ENCODE data around the gene PUM1. TPM values are rescaled to one million over a fixed set of nuclear protein-coding genes. Genes with fewer than 3 reads are reported as not detected.
"Not testable (repeated sequence)": the region's sequence is repeated elsewhere in the genome, so short reads cannot be mapped to it uniquely, and the experiment has no call there.

The PUM1 gene
- polyA plus RNA-seq, 1 donor, result 71.9 TPM

GRCh38 chr1:31064111-31064717 lies 1.3 kb downstream of the PUM1 start:
- peaks cover 15% of the 10 kb centered on the region for H3K4me1 ChIP-seq (ENCODE audit: control insufficient read depth, insufficient read depth, low read length)
- 0% methylated on average over 1 of the region's 8 CpGs for WGBS (ENCODE audit: insufficient coverage, low lambda C conversion rate)
- no peaks in the 10 kb centered on the region for H3K9me3 ChIP-seq (ENCODE audit: control insufficient read depth, low read depth, low read length)
- peak overlapping the region; percentile 96 for H3K27ac ChIP-seq (ENCODE audit: low read length)
- peak overlapping the region; percentile 83 for H3K4me3 ChIP-seq (ENCODE audit: low read length)
- no peaks in the 10 kb centered on the region for H3K27me3 ChIP-seq (ENCODE audit: control insufficient read depth, insufficient read depth, low read length)
- peaks cover 2% of the 10 kb centered on the region for H3K36me3 ChIP-seq (ENCODE audit: control insufficient read depth, insufficient read depth, low read length)
- peak in 1 of 2 donors; percentile 52 for DNase-seq

DNA sequence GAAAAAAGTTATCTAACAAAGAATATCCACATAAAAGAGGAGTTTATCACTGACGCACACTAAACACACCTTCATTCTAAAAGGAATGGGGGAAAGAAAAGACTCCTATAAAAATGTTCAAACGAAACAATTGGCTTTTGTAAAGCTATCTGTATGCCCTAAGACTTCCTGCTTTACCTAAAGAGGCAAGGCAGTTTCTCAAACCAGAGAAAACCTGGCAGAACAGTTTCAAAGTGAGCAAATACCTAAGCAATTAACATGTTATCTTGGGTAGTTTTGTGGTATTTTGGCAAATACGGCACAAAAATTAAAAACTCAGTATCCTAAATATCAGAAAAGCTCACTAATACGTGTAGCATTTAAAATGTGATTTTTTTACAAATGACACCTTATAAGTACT lies 1.9 kb downstream of the PUM1 start:
- H3K4me1 ChIP-seq (ENCODE audit: control insufficient read depth, insufficient read depth, low read length), result peaks cover 15% of the 10 kb centered on the region
- H3K36me3 ChIP-seq (ENCODE audit: control insufficient read depth, insufficient read depth, low read length), result peaks cover 8% of the 10 kb centered on the region
- peak overlapping the region; percentile 83 for H3K4me3 ChIP-seq (ENCODE audit: low read length)
- H3K27ac ChIP-seq (ENCODE audit: low read length), result peak overlapping the region; percentile 96
- DNase-seq, result peak in 1 of 2 donors; percentile 33
- WGBS (ENCODE audit: insufficient coverage, low lambda C conversion rate), result 18% methylated on average over 3 of the region's 4 CpGs
- no peaks in the 10 kb centered on the region for H3K9me3 ChIP-seq (ENCODE audit: control insufficient read depth, low read depth, low read length)
- no peaks in the 10 kb centered on the region for H3K27me3 ChIP-seq (ENCODE audit: control insufficient read depth, insufficient read depth, low read length)

DNA sequence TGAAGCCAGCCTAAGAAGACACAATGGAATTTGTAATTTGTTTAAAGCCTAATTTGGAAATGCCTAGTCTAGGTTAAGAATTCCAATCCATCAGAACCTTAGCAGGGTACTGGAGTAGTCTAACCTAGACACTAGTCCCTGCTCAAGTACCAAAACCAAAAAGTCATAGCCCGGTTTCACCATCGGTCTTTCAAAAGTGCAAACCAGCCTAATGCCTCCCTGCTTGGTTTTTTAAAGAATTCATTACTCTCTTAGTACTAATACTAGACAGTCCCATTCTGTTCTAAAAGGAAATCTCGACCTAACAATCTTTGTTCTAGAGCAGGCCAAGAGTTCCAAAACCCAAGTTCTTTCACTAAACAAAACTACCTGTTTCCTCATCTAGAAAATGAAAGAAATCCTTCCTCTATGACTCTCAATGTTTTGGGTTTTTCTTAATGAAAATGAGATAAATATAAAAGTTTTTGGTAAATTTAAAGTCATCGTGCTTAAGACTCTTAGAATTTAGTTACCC lies 2.6 kb downstream of the PUM1 start:
- peak overlapping the region; percentile 96 for H3K27ac ChIP-seq (ENCODE audit: low read length)
- peaks cover 15% of the 10 kb centered on the region for H3K4me1 ChIP-seq (ENCODE audit: control insufficient read depth, insufficient read depth, low read length)
- no CpG with 5 or more reads among the region's 4 CpGs for WGBS (ENCODE audit: insufficient coverage, low lambda C conversion rate)
- H3K36me3 ChIP-seq (ENCODE audit: control insufficient read depth, insufficient read depth, low read length), result peaks cover 12% of the 10 kb centered on the region
- H3K9me3 ChIP-seq (ENCODE audit: control insufficient read depth, low read depth, low read length), result no peaks in the 10 kb centered on the region
- no peak for DNase-seq
- no peaks in the 10 kb centered on the region for H3K27me3 ChIP-seq (ENCODE audit: control insufficient read depth, insufficient read depth, low read length)
- peak overlapping the region; percentile 83 for H3K4me3 ChIP-seq (ENCODE audit: low read length)

- H3K27ac ChIP-seq (ENCODE audit: low read length), result peak overlapping the region; percentile 96
- H3K4me1 ChIP-seq (ENCODE audit: control insufficient read depth, insufficient read depth, low read length), result peaks cover 15% of the 10 kb centered on the region
- H3K27me3 ChIP-seq (ENCODE audit: control insufficient read depth, insufficient read depth, low read length); H3K9me3 ChIP-seq (ENCODE audit: control insufficient read depth, low read depth, low read length): not testable (repeated sequence)
- peak overlapping the region; percentile 83 for H3K4me3 ChIP-seq (ENCODE audit: low read length)
- DNase-seq, result peak; percentile 42 to 58
- no CpG with 5 or more reads among the region's 14 CpGs for WGBS (ENCODE audit: insufficient coverage, low lambda C conversion rate)
- H3K36me3 ChIP-seq (ENCODE audit: control insufficient read depth, insufficient read depth, low read length), result peaks cover 15% of the 10 kb centered on the region
These were observed 3.2 kb downstream of the PUM1 start for GRCh38 chr1:31062162-31062866.

DNA sequence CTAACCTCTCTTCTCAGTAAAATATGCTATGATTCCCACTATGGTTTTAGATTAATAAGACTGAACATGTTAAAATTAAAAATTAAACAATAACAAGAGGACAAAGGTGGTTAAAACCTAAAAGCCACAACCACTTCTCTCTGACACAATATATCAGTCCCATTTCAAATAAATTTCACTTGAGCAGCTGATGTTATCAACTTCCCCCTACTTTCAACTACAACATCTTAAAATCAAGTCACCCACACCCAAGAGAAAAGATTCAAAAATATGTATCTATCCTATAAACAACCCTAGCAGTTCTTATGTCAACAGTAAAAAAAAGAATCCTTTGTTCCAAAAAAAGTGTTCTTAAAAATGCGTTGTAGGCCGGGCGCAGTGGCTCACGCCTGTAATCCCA lies 7.5 kb downstream of the PUM1 start:
- Histone ChIP-seq H3K9me3 (ENCODE audit: control insufficient read depth, low read depth, low read length) (no peaks in the 10 kb centered on the region), H3K27ac (ENCODE audit: low read length) (no peak overlapping the region), H3K4me1 (ENCODE audit: control insufficient read depth, insufficient read depth, low read length) (peaks cover 13% of the 10 kb centered on the region), H3K27me3 (ENCODE audit: control insufficient read depth, insufficient read depth, low read length) (no peaks in the 10 kb centered on the region), H3K4me3 (ENCODE audit: low read length) (no peak overlapping the region), H3K36me3 (ENCODE audit: control insufficient read depth, insufficient read depth, low read length) (peaks cover 41% of the 10 kb centered on the region)
- WGBS (ENCODE audit: insufficient coverage, low lambda C conversion rate), result no CpG with 5 or more reads among the region's 4 CpGs
- no peak for DNase-seq

DNA sequence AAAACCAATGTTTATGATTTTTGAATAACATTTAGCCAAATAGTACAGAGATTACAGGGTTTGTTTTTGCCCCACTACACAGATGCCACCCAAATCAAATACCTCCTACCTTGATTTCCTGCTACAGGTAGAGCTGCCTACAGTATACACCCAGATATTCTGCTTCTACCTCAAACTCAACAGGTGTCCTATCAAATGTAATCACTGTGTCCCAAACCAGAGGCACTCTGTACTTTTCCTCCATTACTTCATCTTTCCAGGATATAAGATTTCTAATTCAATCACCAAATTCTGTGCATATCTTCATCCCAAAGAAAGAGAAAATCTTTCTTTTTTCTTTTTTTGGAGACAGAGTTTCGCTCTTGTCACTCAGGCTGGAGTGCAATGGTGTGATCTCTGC lies 9.6 kb downstream of the PUM1 start:
- Histone ChIP-seq H3K4me1 (ENCODE audit: control insufficient read depth, insufficient read depth, low read length) (no peaks in the 10 kb centered on the region), H3K27ac (ENCODE audit: low read length) (no peak overlapping the region), H3K36me3 (ENCODE audit: control insufficient read depth, insufficient read depth, low read length) (peaks cover 47% of the 10 kb centered on the region), H3K27me3 (ENCODE audit: control insufficient read depth, insufficient read depth, low read length) (no peaks in the 10 kb centered on the region), H3K4me3 (ENCODE audit: low read length) (no peak overlapping the region), H3K9me3 (ENCODE audit: control insufficient read depth, low read depth, low read length) (no peaks in the 10 kb centered on the region)
- no peak for DNase-seq
- no CpG with 5 or more reads among the region's 1 CpG for WGBS (ENCODE audit: insufficient coverage, low lambda C conversion rate)

- peaks cover 50% of the 10 kb centered on the region for H3K36me3 ChIP-seq (ENCODE audit: control insufficient read depth, insufficient read depth, low read length)
These were observed 10.0 kb downstream of the PUM1 start for GRCh38 chr1:31055501-31055900.

DNA sequence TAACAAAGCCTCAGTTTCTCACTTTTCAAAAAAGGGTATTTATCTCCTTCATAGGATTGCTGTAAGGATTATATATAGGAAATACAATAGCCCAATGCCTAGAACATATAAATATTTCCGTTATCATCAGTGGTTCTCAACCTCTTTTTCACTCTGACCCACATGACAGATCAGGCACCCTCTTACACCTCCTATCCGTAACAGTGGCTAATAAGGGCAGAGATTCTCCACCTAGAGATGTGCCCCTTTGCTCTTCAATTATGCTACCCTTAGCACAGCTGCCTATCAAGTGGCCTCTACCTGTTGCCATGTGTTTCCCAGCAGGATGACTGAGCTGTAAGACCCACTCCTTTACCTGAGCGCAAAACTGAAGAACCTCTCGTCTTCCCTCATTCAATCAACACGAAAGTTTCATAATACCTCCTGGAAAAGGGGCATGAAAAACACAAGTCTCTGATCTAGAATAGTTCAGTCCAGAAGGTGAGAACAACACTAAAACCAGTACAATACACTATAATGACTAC lies 10.5 kb downstream of the PUM1 start:
- 100% methylated on average over 1 of the region's 5 CpGs for WGBS (ENCODE audit: insufficient coverage, low lambda C conversion rate)
- no peak for DNase-seq
- peaks cover 51% of the 10 kb centered on the region for H3K36me3 ChIP-seq (ENCODE audit: control insufficient read depth, insufficient read depth, low read length)
- H3K4me3 ChIP-seq (ENCODE audit: low read length), result no peak overlapping the region
- no peak overlapping the region for H3K27ac ChIP-seq (ENCODE audit: low read length)
- H3K9me3 ChIP-seq (ENCODE audit: control insufficient read depth, low read depth, low read length), result no peaks in the 10 kb centered on the region
- no peaks in the 10 kb centered on the region for H3K27me3 ChIP-seq (ENCODE audit: control insufficient read depth, insufficient read depth, low read length)
- H3K4me1 ChIP-seq (ENCODE audit: control insufficient read depth, insufficient read depth, low read length), result no peaks in the 10 kb centered on the region

More at GRCh38 chr1:31055501-31055900, 10.0 kb downstream of the PUM1 start:
- Histone ChIP-seq H3K9me3 (ENCODE audit: control insufficient read depth, low read depth, low read length) (no peaks in the 10 kb centered on the region), H3K27me3 (ENCODE audit: control insufficient read depth, insufficient read depth, low read length) (no peaks in the 10 kb centered on the region), H3K4me1 (ENCODE audit: control insufficient read depth, insufficient read depth, low read length) (no peaks in the 10 kb centered on the region), H3K4me3 (ENCODE audit: low read length) (no peak overlapping the region), H3K27ac (ENCODE audit: low read length) (no peak overlapping the region)
- no CpG with 5 or more reads among the region's 3 CpGs for WGBS (ENCODE audit: insufficient coverage, low lambda C conversion rate)
- DNase-seq, result no peak

- WGBS (ENCODE audit: insufficient coverage, low lambda C conversion rate), result no CpG with 5 or more reads among the region's 3 CpGs
- H3K27ac ChIP-seq (ENCODE audit: low read length), result no peak overlapping the region
- H3K27me3 ChIP-seq (ENCODE audit: control insufficient read depth, insufficient read depth, low read length), result no peaks in the 10 kb centered on the region
- H3K36me3 ChIP-seq (ENCODE audit: control insufficient read depth, insufficient read depth, low read length), result peaks cover 50% of the 10 kb centered on the region
- no peak for DNase-seq
- no peak overlapping the region for H3K4me3 ChIP-seq (ENCODE audit: low read length)
- H3K9me3 ChIP-seq (ENCODE audit: control insufficient read depth, low read depth, low read length), result no peaks in the 10 kb centered on the region
- no peaks in the 10 kb centered on the region for H3K4me1 ChIP-seq (ENCODE audit: control insufficient read depth, insufficient read depth, low read length)
These were observed 11.2 kb downstream of the PUM1 start for GRCh38 chr1:31054349-31054748.

DNA sequence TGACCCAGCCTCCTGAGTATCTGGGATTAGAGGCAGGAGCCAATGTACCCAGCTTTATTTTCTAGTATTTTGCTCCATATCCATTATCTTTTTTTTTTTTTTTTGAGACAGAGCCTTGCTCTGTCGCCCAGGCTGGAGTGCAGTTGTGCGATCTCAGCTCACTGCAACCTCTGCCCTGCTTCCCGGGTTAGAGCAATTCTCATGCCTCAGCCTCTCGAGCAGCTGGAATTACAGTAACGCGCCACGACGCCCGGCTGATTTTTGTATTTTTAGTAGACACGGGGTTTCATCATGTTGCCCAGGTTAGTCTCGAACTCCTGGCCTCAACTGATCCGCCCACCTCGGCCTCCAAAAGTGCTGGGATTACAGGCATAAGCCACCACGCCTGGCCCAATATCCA lies 12.9 kb downstream of the PUM1 start:
- peak in 1 of 2 donors; percentile 57 for DNase-seq
- not testable (repeated sequence) for H3K27me3 ChIP-seq (ENCODE audit: control insufficient read depth, insufficient read depth, low read length); H3K4me3 ChIP-seq (ENCODE audit: low read length); H3K27ac ChIP-seq (ENCODE audit: low read length); H3K9me3 ChIP-seq (ENCODE audit: control insufficient read depth, low read depth, low read length); H3K4me1 ChIP-seq (ENCODE audit: control insufficient read depth, insufficient read depth, low read length)
- 94% methylated on average over 3 of the region's 14 CpGs for WGBS (ENCODE audit: insufficient coverage, low lambda C conversion rate)
- H3K36me3 ChIP-seq (ENCODE audit: control insufficient read depth, insufficient read depth, low read length), result peaks cover 39% of the 10 kb centered on the region
